HAP-1 (cell line): ENCODE results near the gene NUP205.
"Not testable (repeated sequence)": the region's sequence is repeated elsewhere in the genome, so short reads cannot be mapped to it uniquely, and the experiment has no call there.

Experiments
- DNase-seq, 2 experiments: peaks; one replicate each; pipeline ENCODE4 v3.0.0-alpha.2; 2016 to 2020; ENCODE audit warnings: low spot score in 2 of 2
- H3K27me3 ChIP-seq: fragments of 250-450 bp; sonication (Bioruptor Pico); 2 replicates; pipeline ENCODE4 v1.5.1; 2020; ENCODE audit warnings: low read depth, mild to moderate bottlenecking, moderate library complexity
- H3K36me3 ChIP-seq: fragments of 250-450 bp; sonication (Bioruptor Pico); replicated peaks from 2 replicates; pipeline ENCODE4 v1.5.1; 2020; ENCODE audit warnings: mild to moderate bottlenecking
- H3K4me1 ChIP-seq: fragments of 250-450 bp; sonication (Bioruptor Pico); 2 replicates; pipeline ENCODE4 v1.5.1; 2020; ENCODE audit warnings: mild to moderate bottlenecking
- H3K4me3 ChIP-seq: fragments of 250-450 bp; sonication (Bioruptor Pico); 2 replicates; pipeline ENCODE4 v1.5.1; 2020; ENCODE audit warnings: mild to moderate bottlenecking, moderate library complexity
- H3K9me3 ChIP-seq: fragments of 250-450 bp; sonication (Bioruptor Pico); 2 replicates; pipeline ENCODE4 v1.5.1; 2020; ENCODE audit warnings: mild to moderate bottlenecking, moderate library complexity
- in situ Hi-C: fragments of 300-500 bp; cut with MboI; formaldehyde crosslinking; loops from 3 replicates; pipeline ENCODE4 v1.14.3; 2020; ENCODE audit warnings: low sequenced_read_pairs, inconsistent platforms, mixed read lengths

NUP205 gene

GRCh38 chr7:135650831-135651573 lies 93.3 kb downstream of the NUP205 start:
- Histone ChIP-seq H3K4me3 (no peak overlapping the region), H3K27me3 (no peaks in the 10 kb centered on the region), H3K36me3 (peaks cover 26% of the 10 kb centered on the region), H3K9me3 (no peaks in the 10 kb centered on the region), H3K4me1 (peaks cover 2% of the 10 kb centered on the region)
- in situ Hi-C loops: loop anchor here (25.0 kb wide), 1 partner anchor 311 kb away; no protein-coding TSS in a partner anchor
- DNase-seq: no peak

DNA sequence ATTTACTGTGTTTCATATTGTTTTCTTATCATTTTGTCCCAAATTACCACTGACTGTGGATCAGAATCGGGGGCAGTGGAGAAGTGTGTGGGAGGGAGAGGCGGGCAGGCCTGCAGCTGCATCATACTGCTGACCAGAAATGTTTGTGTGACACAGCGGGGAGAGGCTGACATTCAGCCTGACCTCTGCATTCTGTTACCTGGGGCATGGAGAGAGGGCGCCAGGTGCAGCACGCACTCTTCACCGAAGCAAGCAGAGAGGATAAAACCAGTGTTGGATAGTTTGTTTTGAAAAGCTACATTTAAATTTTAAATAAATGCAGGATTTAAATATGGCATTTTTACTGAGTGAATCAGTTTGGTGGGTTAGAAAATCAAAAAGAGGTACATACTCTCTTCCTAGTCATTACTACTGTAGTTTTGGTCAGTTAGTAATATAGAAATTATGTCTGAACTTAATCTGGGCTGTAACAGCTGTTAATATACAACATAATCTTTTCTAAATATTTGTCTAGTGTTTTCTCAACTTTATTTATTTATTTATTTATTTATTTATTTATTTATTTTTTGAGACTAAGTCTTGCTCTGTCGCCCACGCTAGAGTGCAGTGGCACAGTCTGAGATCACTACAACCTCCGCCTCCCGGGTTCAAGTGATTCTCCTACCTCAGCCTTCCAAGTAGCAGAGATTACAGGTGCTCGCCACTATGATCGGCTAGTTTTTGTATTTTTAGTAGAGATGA lies 95.8 kb downstream of the NUP205 start:
- H3K36me3 ChIP-seq: peaks cover 10% of the 10 kb centered on the region
- H3K27me3 ChIP-seq: no peaks in the 10 kb centered on the region
- DNase-seq: no peak
- H3K4me1 ChIP-seq: peaks cover 4% of the 10 kb centered on the region
- H3K9me3 ChIP-seq: no peaks in the 10 kb centered on the region
- no peak overlapping the region for H3K4me3 ChIP-seq
- in situ Hi-C loops: loop anchor here (25.0 kb wide), 1 partner anchor 309 kb away; no protein-coding TSS in a partner anchor

- Histone ChIP-seq H3K9me3 (no peaks in the 10 kb centered on the region), H3K4me1 (peaks cover 13% of the 10 kb centered on the region), H3K4me3 (no peak overlapping the region), H3K36me3 (no peaks in the 10 kb centered on the region), H3K27me3 (no peaks in the 10 kb centered on the region)
- in situ Hi-C loops: loop anchor here (25.0 kb wide), 1 partner anchor 304 kb away; no protein-coding TSS in a partner anchor
- DNase-seq: no peak
These were observed 100.8 kb downstream of the NUP205 start for GRCh38 chr7:135658564-135658963.

DNA sequence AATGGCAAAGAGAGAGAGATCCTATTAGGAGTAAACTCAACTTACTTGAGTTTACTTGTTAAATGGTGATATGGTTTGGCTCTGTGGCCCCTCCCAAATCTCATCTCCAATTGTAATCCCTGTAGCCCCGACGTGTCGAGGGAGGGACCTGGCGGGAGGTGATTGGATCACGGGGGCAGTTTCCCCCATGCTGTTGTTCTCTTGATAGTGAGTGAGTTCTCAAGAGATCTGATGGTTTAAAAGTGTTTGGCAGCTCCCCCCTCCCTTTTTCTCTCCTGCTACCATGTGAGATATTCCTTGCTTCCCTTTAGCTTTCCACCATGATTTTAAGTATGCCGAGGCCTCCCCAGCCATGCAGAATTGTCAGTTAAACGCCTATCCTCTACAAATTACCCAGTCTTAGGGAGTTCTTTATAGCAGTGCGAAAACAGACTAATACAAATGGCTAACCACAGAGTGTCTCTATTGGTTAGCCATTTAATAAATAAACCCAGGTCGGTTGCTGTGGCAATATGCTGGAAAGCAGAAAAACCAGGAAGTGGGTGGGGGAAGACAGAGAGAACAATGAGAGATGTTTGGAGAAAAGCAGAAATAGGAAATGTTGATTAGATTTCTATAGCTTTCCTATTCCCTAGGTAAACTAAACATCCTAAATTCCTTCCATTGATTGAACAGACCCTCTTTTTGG lies 101.6 kb downstream of the NUP205 start:
- Histone ChIP-seq H3K36me3 (no peaks in the 10 kb centered on the region), H3K4me3 (no peak overlapping the region), H3K4me1 (peaks cover 15% of the 10 kb centered on the region), H3K9me3 (no peaks in the 10 kb centered on the region), H3K27me3 (no peaks in the 10 kb centered on the region)
- in situ Hi-C loops: loop anchor here (25.0 kb wide), 1 partner anchor 303 kb away; no protein-coding TSS in a partner anchor
- no peak for DNase-seq

- Histone ChIP-seq H3K4me3 (peak overlapping the region; percentile 87), H3K36me3 (no peaks in the 10 kb centered on the region), H3K4me1 (peaks cover 11% of the 10 kb centered on the region; the same call in 1 of the 2 replicates), H3K27me3 (no peaks in the 10 kb centered on the region), H3K9me3 (no peaks in the 10 kb centered on the region)
- in situ Hi-C loops: loop anchor here (25.0 kb wide), 1 partner anchor 301 kb away; no protein-coding TSS in a partner anchor
- DNase-seq: no peak
These were observed 103.8 kb downstream of the NUP205 start for GRCh38 chr7:135661311-135662122.

DNA sequence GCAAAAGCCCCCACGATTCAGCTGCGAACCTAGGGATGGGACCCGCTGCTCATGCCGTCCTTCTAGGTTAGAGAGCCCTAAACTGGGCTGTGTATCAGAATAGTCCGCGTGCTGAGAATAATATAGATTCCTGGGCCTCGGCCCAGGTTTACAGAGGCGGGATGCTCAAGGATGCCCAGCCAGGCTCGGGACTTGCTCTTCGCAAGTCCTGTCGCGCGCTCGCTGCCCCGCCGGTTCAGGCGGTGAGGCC lies 104.3 kb downstream of the NUP205 start:
- H3K27me3 ChIP-seq: no peaks in the 10 kb centered on the region
- H3K4me3 ChIP-seq: peak overlapping the region; percentile 87
- DNase-seq: no peak
- H3K4me1 ChIP-seq: peaks cover 11% of the 10 kb centered on the region; the same call in 1 of the 2 replicates
- no peaks in the 10 kb centered on the region for H3K9me3 ChIP-seq
- no peaks in the 10 kb centered on the region for H3K36me3 ChIP-seq
- in situ Hi-C loops: loop anchor here (25.0 kb wide), 1 partner anchor 300 kb away; no protein-coding TSS in a partner anchor

DNA sequence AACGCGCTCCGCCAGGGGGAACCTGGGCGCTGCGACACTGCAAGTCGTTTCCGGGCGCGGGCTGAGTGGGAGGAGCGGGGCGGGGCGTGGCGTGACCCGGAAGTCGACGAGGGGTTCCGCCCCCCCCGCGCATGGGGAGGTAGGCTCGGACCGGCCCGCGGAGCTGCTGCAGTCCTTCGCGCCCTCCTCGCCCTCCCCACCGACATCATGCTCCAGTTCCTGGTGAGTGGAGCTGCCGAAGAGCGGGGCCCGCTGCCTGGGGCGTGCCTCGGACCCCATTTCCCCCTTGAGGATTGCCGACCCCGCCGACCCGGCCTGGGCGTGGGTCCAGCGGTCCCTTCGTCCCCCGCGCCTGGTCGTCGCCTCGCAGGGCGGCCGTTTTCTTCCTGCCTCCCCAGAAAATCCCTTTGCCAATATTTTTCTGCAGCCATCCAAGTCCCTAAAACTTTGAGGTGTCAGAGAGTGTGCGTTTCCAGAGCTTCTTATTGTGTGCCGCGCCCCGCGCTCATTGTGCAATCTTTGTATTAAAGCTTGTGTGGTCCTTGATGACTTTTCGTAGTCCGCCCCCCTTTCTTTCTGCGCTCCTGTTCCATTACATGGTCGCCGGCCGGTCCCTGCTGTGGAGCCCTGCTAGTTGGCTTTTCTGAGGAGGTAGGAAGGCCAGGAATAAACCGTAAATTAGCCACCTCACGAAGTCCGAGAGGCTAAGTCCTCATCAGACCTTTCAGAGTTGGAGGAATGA lies 104.8 kb downstream of the NUP205 start, which contains the start of gene STMP1:
Gene STMP1 (plus strand): TSS at position 142 of the 742 bp plus-strand sequence.
- Histone ChIP-seq H3K4me1 (peaks cover 11% of the 10 kb centered on the region; the same call in 1 of the 2 replicates), H3K27me3 (no peaks in the 10 kb centered on the region), H3K4me3 (peak within 1 kb of the TSS; percentile 87), H3K9me3 (no peaks in the 10 kb centered on the region), H3K36me3 (no peaks in the 10 kb centered on the region)
- in situ Hi-C loops: loop anchor here (25.0 kb wide), 1 partner anchor 300 kb away; no protein-coding TSS in a partner anchor
- DNase-seq: peak; percentile 83 to 98

DNA sequence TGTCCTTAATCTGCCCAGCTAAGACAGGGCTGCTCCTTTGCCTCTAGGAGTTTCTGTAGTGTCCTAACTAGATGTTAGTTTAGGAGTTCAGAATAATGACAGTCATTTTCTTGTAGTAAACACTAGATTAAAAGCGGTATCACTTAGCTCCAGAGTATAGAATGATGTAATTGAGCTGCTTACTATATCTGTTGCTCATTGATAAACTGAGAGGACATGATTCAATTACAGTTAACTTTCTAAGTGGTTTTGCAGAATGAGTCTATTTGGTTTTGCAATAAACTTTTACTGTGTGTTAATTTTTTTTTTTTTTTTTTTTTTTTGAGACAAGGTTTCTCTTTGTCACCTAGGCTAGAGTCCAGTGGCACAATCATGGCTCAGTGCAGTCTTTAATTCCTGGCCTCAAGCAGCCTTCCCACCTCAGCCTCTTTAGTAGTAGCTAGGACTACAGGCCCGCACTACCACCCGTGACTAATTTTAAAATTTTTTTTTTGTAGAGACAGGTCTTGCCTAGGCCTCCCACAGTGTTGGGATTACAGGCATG lies 106.4 kb downstream of the NUP205 start:
- peak in 1 of 2 experiments; percentile 85 for DNase-seq
- H3K36me3 ChIP-seq: no peaks in the 10 kb centered on the region
- H3K4me1 ChIP-seq: peaks cover 11% of the 10 kb centered on the region; the same call in 1 of the 2 replicates
- in situ Hi-C loops: loop anchor here (25.0 kb wide), 1 partner anchor 298 kb away; no protein-coding TSS in a partner anchor
- no peak overlapping the region; the same call in 1 of the 2 replicates for H3K4me3 ChIP-seq
- no peaks in the 10 kb centered on the region; the same call in 1 of the 2 replicates for H3K27me3 ChIP-seq
- no peaks in the 10 kb centered on the region for H3K9me3 ChIP-seq

- Histone ChIP-seq H3K4me1 (peaks cover 11% of the 10 kb centered on the region; the same call in 1 of the 2 replicates), H3K4me3 (no peak overlapping the region), H3K27me3 (no peaks in the 10 kb centered on the region; the same call in 1 of the 2 replicates), H3K9me3 (no peaks in the 10 kb centered on the region), H3K36me3 (no peaks in the 10 kb centered on the region)
- in situ Hi-C loops: loop anchor here (25.0 kb wide), 1 partner anchor 297 kb away; no protein-coding TSS in a partner anchor
- no peak for DNase-seq
These were observed 107.3 kb downstream of the NUP205 start for GRCh38 chr7:135665042-135665441.

DNA sequence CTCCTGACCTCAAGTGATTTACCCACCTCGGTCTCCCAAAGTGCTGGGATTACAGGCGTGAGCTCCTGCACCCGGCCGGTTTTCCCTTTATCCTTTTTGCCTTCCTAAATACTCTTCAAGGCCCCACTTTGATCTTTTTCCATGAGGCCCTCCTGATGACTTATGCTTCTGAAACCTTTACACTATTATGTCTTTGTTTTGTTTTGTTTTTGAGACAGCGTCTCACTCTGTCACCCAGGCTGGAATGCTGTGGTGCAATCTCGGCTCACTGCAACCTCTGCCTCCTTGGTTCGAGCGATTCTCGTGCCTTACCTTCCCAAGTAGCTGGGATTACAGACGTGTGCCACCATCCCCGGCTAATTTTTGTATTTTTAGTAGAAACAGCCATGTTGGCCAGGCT lies 108.4 kb downstream of the NUP205 start:
- DNase-seq: no peak
- Histone ChIP-seq H3K4me3 (no peak overlapping the region), H3K36me3 (no peaks in the 10 kb centered on the region), H3K4me1 (peaks cover 10% of the 10 kb centered on the region; the same call in 1 of the 2 replicates), H3K9me3 (no peaks in the 10 kb centered on the region), H3K27me3 (no peaks in the 10 kb centered on the region; the same call in 1 of the 2 replicates)
- in situ Hi-C loops: loop anchor here (25.0 kb wide), 1 partner anchor 296 kb away; no protein-coding TSS in a partner anchor

GRCh38 chr7:135666846-135667245 lies 109.1 kb downstream of the NUP205 start:
- in situ Hi-C loops: loop anchor here (25.0 kb wide), 1 partner anchor 295 kb away; no protein-coding TSS in a partner anchor
- no peak for DNase-seq
- Histone ChIP-seq H3K4me1 (0 out of 2 replicates have a peak, but pooled peaks cover 4% of the 10 kb centered on the region), H3K27me3 (no peaks in the 10 kb centered on the region; the same call in 1 of the 2 replicates), H3K36me3 (no peaks in the 10 kb centered on the region), H3K4me3 (no peak overlapping the region), H3K9me3 (no peaks in the 10 kb centered on the region)

DNA sequence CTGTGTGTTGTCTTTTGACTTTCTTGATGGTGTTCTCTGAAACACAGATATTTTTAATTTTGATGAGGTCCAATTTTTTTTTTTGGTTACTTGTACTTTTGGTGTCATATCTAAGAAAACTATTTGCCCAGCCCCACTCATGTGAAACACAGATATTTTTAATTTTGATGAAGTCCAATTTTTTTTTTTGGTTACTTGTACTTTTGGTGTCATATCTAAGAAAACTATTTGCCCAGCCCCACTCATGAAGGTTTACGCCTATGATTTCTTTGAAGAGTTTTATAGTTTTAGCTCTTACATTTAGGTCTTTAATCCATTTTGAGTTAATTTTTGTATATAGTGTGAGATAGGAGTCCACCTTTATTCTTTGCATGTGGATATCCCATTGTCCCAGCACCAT lies 109.9 kb downstream of the NUP205 start:
- DNase-seq, H3K27me3 ChIP-seq: not testable (repeated sequence)
- in situ Hi-C loops: loop anchor here (25.0 kb wide), 1 partner anchor 295 kb away; no protein-coding TSS in a partner anchor

More for the DNA sequence above, 109.9 kb downstream of the NUP205 start:
- not testable (repeated sequence) for H3K4me1 ChIP-seq, H3K4me3 ChIP-seq, H3K9me3 ChIP-seq, H3K36me3 ChIP-seq
